ENCODE data around the gene GRIA4. TPM values are rescaled to one million over a fixed set of nuclear protein-coding genes. Genes with fewer than 3 reads are reported as not detected.

Gene GRIA4
- total RNA-seq, 1 donor from 2014 or later: 8.7 TPM

DNA sequence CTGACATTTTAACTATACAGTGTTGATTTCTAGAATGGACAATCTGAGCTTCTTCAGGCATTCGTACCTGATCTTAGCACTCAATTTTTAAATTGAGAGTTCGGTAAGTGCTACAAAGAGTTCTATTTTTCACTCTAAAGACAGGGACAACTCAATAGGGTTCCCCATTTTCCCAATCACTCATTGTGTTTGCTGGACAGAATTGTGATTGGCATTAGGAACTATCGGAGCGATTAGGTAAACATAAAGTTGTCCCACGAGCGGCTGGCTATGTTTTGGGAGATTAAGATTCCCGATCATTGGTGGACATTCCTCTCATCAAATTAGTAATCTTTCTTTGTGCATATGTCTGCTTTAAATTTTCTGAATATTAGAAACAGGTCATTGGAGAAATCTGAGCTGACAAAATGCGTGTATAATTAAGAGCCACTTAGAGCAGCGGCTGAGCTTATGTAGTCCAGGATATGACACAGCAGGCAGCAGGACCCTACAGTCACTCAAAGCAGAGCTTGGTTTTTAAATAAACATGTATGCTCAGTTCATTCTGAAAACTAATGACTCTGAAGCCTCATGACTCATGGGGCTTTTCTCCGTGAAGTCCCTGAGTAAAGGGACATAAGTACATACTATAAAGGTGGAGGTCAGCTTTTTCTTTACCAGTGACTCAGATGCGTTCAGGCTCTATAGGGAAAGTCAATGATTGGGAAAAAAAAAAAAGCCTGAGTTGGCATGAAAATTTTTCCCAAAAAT is 109.4 kb downstream of the GRIA4 start:
- H3K36me3 Mint-ChIP-seq (ENCODE audit: low read depth, unreplicated experiment): no peaks in the 10 kb centered on the region
- H3K27ac Mint-ChIP-seq (ENCODE audit: unreplicated experiment): no peak overlapping the region
- TF ChIP-seq, protein P1, sequence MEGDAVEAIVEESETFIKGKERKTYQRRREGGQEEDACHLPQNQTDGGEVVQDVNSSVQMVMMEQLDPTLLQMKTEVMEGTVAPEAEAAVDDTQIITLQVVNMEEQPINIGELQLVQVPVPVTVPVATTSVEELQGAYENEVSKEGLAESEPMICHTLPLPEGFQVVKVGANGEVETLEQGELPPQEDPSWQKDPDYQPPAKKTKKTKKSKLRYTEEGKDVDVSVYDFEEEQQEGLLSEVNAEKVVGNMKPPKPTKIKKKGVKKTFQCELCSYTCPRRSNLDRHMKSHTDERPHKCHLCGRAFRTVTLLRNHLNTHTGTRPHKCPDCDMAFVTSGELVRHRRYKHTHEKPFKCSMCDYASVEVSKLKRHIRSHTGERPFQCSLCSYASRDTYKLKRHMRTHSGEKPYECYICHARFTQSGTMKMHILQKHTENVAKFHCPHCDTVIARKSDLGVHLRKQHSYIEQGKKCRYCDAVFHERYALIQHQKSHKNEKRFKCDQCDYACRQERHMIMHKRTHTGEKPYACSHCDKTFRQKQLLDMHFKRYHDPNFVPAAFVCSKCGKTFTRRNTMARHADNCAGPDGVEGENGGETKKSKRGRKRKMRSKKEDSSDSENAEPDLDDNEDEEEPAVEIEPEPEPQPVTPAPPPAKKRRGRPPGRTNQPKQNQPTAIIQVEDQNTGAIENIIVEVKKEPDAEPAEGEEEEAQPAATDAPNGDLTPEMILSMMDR (IDR thresholded peaks at IDR 0.05; ENCODE audit: unreplicated experiment): no peak

DNA sequence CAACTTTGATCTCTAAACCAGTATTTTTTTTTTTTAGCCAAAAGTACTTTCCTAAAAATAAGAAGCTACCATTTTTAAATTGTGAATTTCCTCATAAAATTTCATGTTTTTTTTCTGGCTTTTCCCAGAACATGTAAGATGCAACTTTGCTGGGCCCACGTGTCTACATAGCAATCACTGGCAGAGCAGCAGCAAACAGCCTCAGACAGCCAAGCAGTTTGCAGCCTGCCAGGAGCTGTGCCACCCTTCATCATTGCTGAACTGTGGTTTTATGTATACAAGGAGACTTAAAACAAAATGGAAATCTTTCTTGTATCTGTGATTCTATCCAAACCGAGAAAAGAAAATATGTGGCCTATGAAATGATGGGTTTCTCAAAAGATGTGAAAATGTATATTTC is 110.2 kb downstream of the GRIA4 start:
- no peaks in the 10 kb centered on the region for H3K36me3 Mint-ChIP-seq (ENCODE audit: low read depth, unreplicated experiment)
- no peak overlapping the region for H3K27ac Mint-ChIP-seq (ENCODE audit: unreplicated experiment)
- H3K27me3 Mint-ChIP-seq (ENCODE audit: unreplicated experiment): no peaks in the 10 kb centered on the region
- H3K4me3 Mint-ChIP-seq (ENCODE audit: unreplicated experiment): no peak overlapping the region
- DNase-seq (ENCODE audit: low spot score): no peak
- no peaks in the 10 kb centered on the region for H3K4me1 Mint-ChIP-seq (ENCODE audit: unreplicated experiment)
- no peaks in the 10 kb centered on the region for H3K9me3 Mint-ChIP-seq (ENCODE audit: unreplicated experiment)
- TF ChIP-seq, protein P1 (IDR thresholded peaks at IDR 0.05; ENCODE audit: unreplicated experiment): no peak

More for the DNA sequence above, 109.4 kb downstream of the GRIA4 start:
- Mint-ChIP-seq H3K27me3 (ENCODE audit: unreplicated experiment) (no peaks in the 10 kb centered on the region), H3K9me3 (ENCODE audit: unreplicated experiment) (no peaks in the 10 kb centered on the region), H3K4me3 (ENCODE audit: unreplicated experiment) (no peak overlapping the region), H3K4me1 (ENCODE audit: unreplicated experiment) (no peaks in the 10 kb centered on the region)
- no peak for DNase-seq (ENCODE audit: low spot score)

DNA sequence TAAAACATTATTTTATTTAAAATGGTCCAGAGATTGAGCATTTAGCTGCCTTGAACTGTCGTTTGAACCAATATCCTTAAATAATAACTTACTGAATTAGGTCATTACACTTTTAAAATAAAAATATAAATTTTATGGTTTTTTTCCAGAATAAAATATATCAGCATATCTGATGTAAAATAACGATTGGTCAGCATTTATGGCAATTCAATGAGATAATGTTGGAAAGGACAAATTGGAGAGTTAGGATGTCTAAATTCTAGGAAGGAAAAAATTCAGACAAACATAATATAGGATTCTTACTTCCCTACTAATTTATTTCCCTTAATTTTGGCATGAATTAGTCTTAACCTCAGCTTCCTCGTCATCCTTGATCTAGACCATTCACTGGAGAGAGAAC is 113.4 kb downstream of the GRIA4 start:
- Mint-ChIP-seq H3K4me3 (ENCODE audit: unreplicated experiment) (no peak overlapping the region), H3K4me1 (ENCODE audit: unreplicated experiment) (no peaks in the 10 kb centered on the region), H3K27ac (ENCODE audit: unreplicated experiment) (no peak overlapping the region), H3K36me3 (ENCODE audit: low read depth, unreplicated experiment) (no peaks in the 10 kb centered on the region), H3K27me3 (ENCODE audit: unreplicated experiment) (peaks cover 2% of the 10 kb centered on the region), H3K9me3 (ENCODE audit: unreplicated experiment) (no peaks in the 10 kb centered on the region)
- TF ChIP-seq, protein P1 (IDR thresholded peaks at IDR 0.05; ENCODE audit: unreplicated experiment): no peak
- DNase-seq (ENCODE audit: low spot score): no peak

DNA sequence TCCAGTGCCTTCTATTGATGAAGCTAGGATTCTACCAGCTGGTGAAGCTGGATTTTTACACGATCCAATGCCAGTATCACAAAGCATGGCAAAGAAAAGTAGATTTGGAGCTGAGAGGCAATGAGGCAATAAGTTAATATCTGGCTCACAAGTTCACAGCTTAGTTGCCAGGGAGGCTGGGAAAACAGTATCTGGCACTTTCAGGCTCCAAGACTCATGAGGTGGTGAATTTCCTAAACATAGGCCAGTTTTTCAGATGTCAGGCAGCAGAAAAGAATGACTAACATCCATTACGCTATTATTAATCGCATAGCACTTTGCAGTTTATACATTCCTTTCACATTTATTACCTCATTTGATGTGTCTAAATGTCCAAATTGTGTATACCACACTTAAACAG is 122.7 kb downstream of the GRIA4 start:
- no peaks in the 10 kb centered on the region for H3K36me3 Mint-ChIP-seq (ENCODE audit: low read depth, unreplicated experiment)
- H3K27me3 Mint-ChIP-seq (ENCODE audit: unreplicated experiment): no peaks in the 10 kb centered on the region
- no peaks in the 10 kb centered on the region for H3K9me3 Mint-ChIP-seq (ENCODE audit: unreplicated experiment)
- TF ChIP-seq, protein P1 (IDR thresholded peaks at IDR 0.05; ENCODE audit: unreplicated experiment): no peak
- DNase-seq (ENCODE audit: low spot score): no peak
- no peaks in the 10 kb centered on the region for H3K4me1 Mint-ChIP-seq (ENCODE audit: unreplicated experiment)
- no peak overlapping the region for H3K27ac Mint-ChIP-seq (ENCODE audit: unreplicated experiment)
- no peak overlapping the region for H3K4me3 Mint-ChIP-seq (ENCODE audit: unreplicated experiment)

DNA sequence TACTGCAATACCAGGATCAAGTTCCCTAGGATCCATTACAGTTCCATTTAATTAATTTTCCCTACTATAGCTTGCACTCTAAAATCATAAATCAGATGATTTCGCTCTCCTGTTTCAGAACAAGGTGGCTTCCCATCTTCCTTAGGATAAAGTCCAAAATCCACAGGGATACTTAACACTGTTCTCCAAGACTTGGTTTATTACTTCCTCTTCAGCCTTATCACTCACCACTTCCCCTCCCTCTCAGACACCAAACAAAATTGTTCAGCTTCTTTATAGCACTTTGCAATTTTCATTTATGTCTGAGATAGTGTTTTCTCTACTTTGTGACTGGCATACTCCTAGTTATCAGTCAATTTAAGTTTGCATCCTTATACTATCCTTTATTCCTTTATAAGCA is 124.6 kb downstream of the GRIA4 start:
- H3K4me3 Mint-ChIP-seq (ENCODE audit: unreplicated experiment): no peak overlapping the region
- no peaks in the 10 kb centered on the region for H3K9me3 Mint-ChIP-seq (ENCODE audit: unreplicated experiment)
- no peak overlapping the region for H3K27ac Mint-ChIP-seq (ENCODE audit: unreplicated experiment)
- DNase-seq (ENCODE audit: low spot score): no peak
- no peaks in the 10 kb centered on the region for H3K36me3 Mint-ChIP-seq (ENCODE audit: low read depth, unreplicated experiment)
- TF ChIP-seq, protein P1 (IDR thresholded peaks at IDR 0.05; ENCODE audit: unreplicated experiment): no peak
- no peaks in the 10 kb centered on the region for H3K4me1 Mint-ChIP-seq (ENCODE audit: unreplicated experiment)
- no peaks in the 10 kb centered on the region for H3K27me3 Mint-ChIP-seq (ENCODE audit: unreplicated experiment)
